ENCODE measurements around the gene PNPLA7.

The PNPLA7 gene

DNA sequence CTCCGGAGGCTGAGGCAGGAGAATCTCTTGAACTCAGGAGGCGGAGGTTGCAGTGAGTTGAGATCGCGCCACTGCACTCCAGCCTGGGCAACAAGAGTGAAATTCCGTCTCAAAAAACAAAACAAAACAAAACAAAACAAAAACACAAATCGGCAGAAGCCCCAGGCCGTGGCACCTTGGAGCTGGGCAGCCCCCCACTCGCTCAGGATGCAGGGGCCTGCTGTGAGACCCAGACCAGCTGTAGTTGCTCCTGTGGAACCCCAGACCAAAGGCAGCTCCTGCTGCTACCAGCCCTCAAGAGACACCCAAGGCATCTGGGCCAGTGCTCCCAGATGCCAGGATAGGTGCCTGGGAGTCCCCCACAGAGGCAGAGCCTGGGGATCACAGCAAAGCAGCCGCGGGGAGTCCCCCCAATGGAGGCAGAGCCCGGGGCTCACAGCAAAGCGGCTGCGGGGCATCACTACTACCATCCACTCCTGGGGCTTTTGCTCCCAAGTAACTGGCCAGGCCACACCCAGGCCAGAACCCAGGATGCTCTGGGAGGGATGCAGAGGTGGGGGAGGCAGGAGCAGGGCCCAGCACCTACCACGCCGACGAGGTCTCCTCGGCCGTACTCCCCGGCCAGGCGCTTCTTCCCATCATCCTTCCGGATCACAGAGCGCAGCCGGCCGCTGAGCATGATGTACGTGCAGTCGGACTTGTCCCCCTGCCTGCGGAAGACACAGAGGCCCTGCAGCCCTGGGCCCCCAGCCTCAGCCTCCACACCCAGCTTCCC, 53.4 kb downstream of the PNPLA7 start:
- H3K4me1 ChIP-seq (ENCODE audit: control insufficient read depth, insufficient read depth, low read length, poor library complexity, severe bottlenecking): no peaks in the 10 kb centered on the region

GRCh38 chr9:137494550-137495351, 55.5 kb downstream of the PNPLA7 start:
- H3K27ac ChIP-seq (ENCODE audit: insufficient read depth, low read length, poor library complexity, severe bottlenecking): no peak overlapping the region

More for the DNA sequence above, 53.4 kb downstream of the PNPLA7 start:
- no peak for DNase-seq
- H3K27ac ChIP-seq (ENCODE audit: insufficient read depth, low read length, poor library complexity, severe bottlenecking): no peak overlapping the region
- H3K9me3 ChIP-seq (ENCODE audit: control insufficient read depth, low read length): no peaks in the 10 kb centered on the region
- H3K36me3 ChIP-seq (ENCODE audit: control insufficient read depth, insufficient read depth, low read length): no peaks in the 10 kb centered on the region
- no peaks in the 10 kb centered on the region for H3K27me3 ChIP-seq (replicated peaks; ENCODE audit: control insufficient read depth, insufficient read depth, low read length, poor library complexity, severe bottlenecking)
- H3K4me3 ChIP-seq (ENCODE audit: insufficient read depth, low read depth, low read length, poor library complexity, severe bottlenecking): no peak overlapping the region

GRCh38 chr9:137494104-137494544, 56.1 kb downstream of the PNPLA7 start:
- no peaks in the 10 kb centered on the region for H3K27me3 ChIP-seq (replicated peaks; ENCODE audit: control insufficient read depth, insufficient read depth, low read length, poor library complexity, severe bottlenecking)
- DNase-seq: no peak
- no peak overlapping the region for H3K4me3 ChIP-seq (ENCODE audit: insufficient read depth, low read depth, low read length, poor library complexity, severe bottlenecking)
- H3K36me3 ChIP-seq (ENCODE audit: control insufficient read depth, insufficient read depth, low read length): no peaks in the 10 kb centered on the region
- no peak overlapping the region for H3K27ac ChIP-seq (ENCODE audit: insufficient read depth, low read length, poor library complexity, severe bottlenecking)
- H3K9me3 ChIP-seq (ENCODE audit: control insufficient read depth, low read length): no peaks in the 10 kb centered on the region
- no peaks in the 10 kb centered on the region for H3K4me1 ChIP-seq (ENCODE audit: control insufficient read depth, insufficient read depth, low read length, poor library complexity, severe bottlenecking)

More at GRCh38 chr9:137494550-137495351, 55.5 kb downstream of the PNPLA7 start:
- no peaks in the 10 kb centered on the region for H3K9me3 ChIP-seq (ENCODE audit: control insufficient read depth, low read length)
- H3K4me1 ChIP-seq (ENCODE audit: control insufficient read depth, insufficient read depth, low read length, poor library complexity, severe bottlenecking): no peaks in the 10 kb centered on the region
- no peak for DNase-seq
- H3K27me3 ChIP-seq (replicated peaks; ENCODE audit: control insufficient read depth, insufficient read depth, low read length, poor library complexity, severe bottlenecking): no peaks in the 10 kb centered on the region
- H3K4me3 ChIP-seq (ENCODE audit: insufficient read depth, low read depth, low read length, poor library complexity, severe bottlenecking): no peak overlapping the region
- H3K36me3 ChIP-seq (ENCODE audit: control insufficient read depth, insufficient read depth, low read length): no peaks in the 10 kb centered on the region

DNA sequence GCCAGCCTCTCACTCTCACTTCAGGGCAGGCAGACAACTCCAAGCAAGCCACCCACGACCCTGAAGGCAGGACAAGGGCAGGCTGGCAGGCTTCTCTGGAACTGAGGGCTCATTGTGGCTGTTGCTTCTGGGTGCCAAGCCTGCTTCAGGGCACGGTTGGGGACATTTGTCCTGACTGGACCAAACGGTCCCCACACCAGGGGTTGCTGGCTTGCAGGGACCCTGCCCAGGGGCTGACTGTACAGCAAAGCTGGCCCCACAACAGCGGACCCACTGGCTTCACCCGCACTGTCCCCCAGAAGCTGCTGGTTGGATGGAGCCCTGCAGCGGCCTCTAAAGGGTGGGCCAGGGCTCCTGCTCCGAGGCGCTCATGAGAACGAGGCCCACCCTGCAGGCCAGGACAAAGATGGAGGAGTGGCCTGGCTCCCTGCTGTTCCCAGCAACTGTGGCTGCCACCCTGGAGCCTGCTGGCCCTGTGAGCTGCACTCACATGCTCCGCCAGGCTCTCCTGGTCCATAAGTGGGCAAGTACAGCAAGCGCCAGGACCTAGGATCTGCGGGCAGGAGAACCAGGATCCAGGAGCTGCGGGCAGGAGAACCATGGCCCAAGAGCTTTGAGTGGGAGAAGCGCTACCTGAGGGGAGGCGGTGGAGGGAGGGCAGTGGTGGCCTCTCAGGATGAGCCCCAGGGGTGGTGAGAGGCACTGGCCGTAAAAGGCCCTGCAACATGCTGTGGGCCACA, 56.7 kb downstream of the PNPLA7 start:
- no peaks in the 10 kb centered on the region for H3K4me1 ChIP-seq (ENCODE audit: control insufficient read depth, insufficient read depth, low read length, poor library complexity, severe bottlenecking)
- no peak overlapping the region for H3K4me3 ChIP-seq (ENCODE audit: insufficient read depth, low read depth, low read length, poor library complexity, severe bottlenecking)
- no peaks in the 10 kb centered on the region for H3K9me3 ChIP-seq (ENCODE audit: control insufficient read depth, low read length)
- no peak for DNase-seq
- no peaks in the 10 kb centered on the region for H3K36me3 ChIP-seq (ENCODE audit: control insufficient read depth, insufficient read depth, low read length)
- no peaks in the 10 kb centered on the region for H3K27me3 ChIP-seq (replicated peaks; ENCODE audit: control insufficient read depth, insufficient read depth, low read length, poor library complexity, severe bottlenecking)
- H3K27ac ChIP-seq (ENCODE audit: insufficient read depth, low read length, poor library complexity, severe bottlenecking): no peak overlapping the region

GRCh38 chr9:137492464-137493363, 57.5 kb downstream of the PNPLA7 start:
- Histone ChIP-seq H3K4me1 (ENCODE audit: control insufficient read depth, insufficient read depth, low read length, poor library complexity, severe bottlenecking) (no peaks in the 10 kb centered on the region), H3K9me3 (ENCODE audit: control insufficient read depth, low read length) (no peaks in the 10 kb centered on the region), H3K27me3 (replicated peaks; ENCODE audit: control insufficient read depth, insufficient read depth, low read length, poor library complexity, severe bottlenecking) (no peaks in the 10 kb centered on the region), H3K36me3 (ENCODE audit: control insufficient read depth, insufficient read depth, low read length) (no peaks in the 10 kb centered on the region), H3K27ac (ENCODE audit: insufficient read depth, low read length, poor library complexity, severe bottlenecking) (no peak overlapping the region), H3K4me3 (ENCODE audit: insufficient read depth, low read depth, low read length, poor library complexity, severe bottlenecking) (no peak overlapping the region)
- DNase-seq: no peak

- DNase-seq: no peak
- Histone ChIP-seq H3K4me1 (ENCODE audit: control insufficient read depth, insufficient read depth, low read length, poor library complexity, severe bottlenecking) (no peaks in the 10 kb centered on the region), H3K4me3 (ENCODE audit: insufficient read depth, low read depth, low read length, poor library complexity, severe bottlenecking) (no peak overlapping the region), H3K36me3 (ENCODE audit: control insufficient read depth, insufficient read depth, low read length) (no peaks in the 10 kb centered on the region), H3K9me3 (ENCODE audit: control insufficient read depth, low read length) (no peaks in the 10 kb centered on the region), H3K27ac (ENCODE audit: insufficient read depth, low read length, poor library complexity, severe bottlenecking) (no peak overlapping the region), H3K27me3 (replicated peaks; ENCODE audit: control insufficient read depth, insufficient read depth, low read length, poor library complexity, severe bottlenecking) (no peaks in the 10 kb centered on the region)
Measured at GRCh38 chr9:137491735-137492432, 58.3 kb downstream of the PNPLA7 start.

DNA sequence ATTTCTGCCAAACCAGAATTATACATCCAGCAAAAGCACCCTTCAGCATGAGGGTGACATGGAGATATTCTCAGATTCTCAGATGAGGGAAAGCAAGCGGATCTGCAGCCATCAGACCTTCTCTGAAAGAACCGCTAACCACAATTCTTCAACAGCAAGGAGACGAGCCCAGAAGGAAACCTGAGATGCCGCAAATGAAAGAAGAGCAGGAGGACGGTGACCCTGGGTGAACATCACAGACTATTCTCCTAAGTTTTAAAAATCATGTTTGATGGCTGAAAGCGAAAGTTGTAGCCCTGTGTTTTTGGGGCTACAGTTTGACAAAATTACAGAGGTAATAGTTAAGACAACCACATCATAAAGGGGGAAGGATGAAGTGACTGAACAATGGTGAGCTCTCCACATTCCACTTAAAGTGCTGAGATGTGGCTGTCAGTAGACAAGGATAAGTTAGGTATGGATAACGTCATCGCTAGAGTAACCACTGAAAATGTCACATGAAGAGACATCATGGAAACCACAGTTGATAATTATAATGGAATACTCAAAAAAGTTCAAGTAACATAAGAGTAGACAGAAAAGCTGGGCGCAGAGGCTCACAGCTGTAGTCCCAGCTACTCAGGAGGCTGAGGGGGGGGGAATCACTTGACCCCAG, 59.5 kb downstream of the PNPLA7 start:
- DNase-seq: no peak
- Histone ChIP-seq H3K4me3 (ENCODE audit: insufficient read depth, low read depth, low read length, poor library complexity, severe bottlenecking) (no peak overlapping the region), H3K27me3 (replicated peaks; ENCODE audit: control insufficient read depth, insufficient read depth, low read length, poor library complexity, severe bottlenecking) (no peaks in the 10 kb centered on the region), H3K4me1 (ENCODE audit: control insufficient read depth, insufficient read depth, low read length, poor library complexity, severe bottlenecking) (no peaks in the 10 kb centered on the region), H3K36me3 (ENCODE audit: control insufficient read depth, insufficient read depth, low read length) (no peaks in the 10 kb centered on the region), H3K27ac (ENCODE audit: insufficient read depth, low read length, poor library complexity, severe bottlenecking) (no peak overlapping the region), H3K9me3 (ENCODE audit: control insufficient read depth, low read length) (no peaks in the 10 kb centered on the region)

- H3K27ac ChIP-seq (ENCODE audit: insufficient read depth, low read length, poor library complexity, severe bottlenecking): no peak overlapping the region
- H3K27me3 ChIP-seq (replicated peaks; ENCODE audit: control insufficient read depth, insufficient read depth, low read length, poor library complexity, severe bottlenecking): no peaks in the 10 kb centered on the region
- H3K4me1 ChIP-seq (ENCODE audit: control insufficient read depth, insufficient read depth, low read length, poor library complexity, severe bottlenecking): no peaks in the 10 kb centered on the region
- no peak for DNase-seq
- H3K4me3 ChIP-seq (ENCODE audit: insufficient read depth, low read depth, low read length, poor library complexity, severe bottlenecking): no peak overlapping the region
- no peaks in the 10 kb centered on the region for H3K9me3 ChIP-seq (ENCODE audit: control insufficient read depth, low read length)
- no peaks in the 10 kb centered on the region for H3K36me3 ChIP-seq (ENCODE audit: control insufficient read depth, insufficient read depth, low read length)
Measured at GRCh38 chr9:137488906-137489305, 61.3 kb downstream of the PNPLA7 start.
